Muscle layer of colon (tissue), 2 donors: ENCODE data around the gene MARS1.

Experiments used
- H3K27ac ChIP-seq: one replicate; pipeline ENCODE4 v1.7.0; 2013; ENCODE audit warnings: low read depth, mild to moderate bottlenecking, low read length, moderate library complexity
- H3K27me3 ChIP-seq, 2 donors: one replicate each; pipeline ENCODE4 v1.7.0; 2013; ENCODE audit warnings: low read length in 2 of 2, mild to moderate bottlenecking in 2 of 2; ENCODE audit not compliant: insufficient read depth in 2 of 2, control insufficient read depth in 1 of 2
- H3K36me3 ChIP-seq: one replicate; pipeline ENCODE4 v1.7.0; 2013; ENCODE audit warnings: mild to moderate bottlenecking, low read length; ENCODE audit not compliant: insufficient read depth
- H3K4me1 ChIP-seq: one replicate; pipeline ENCODE4 v1.7.0; 2013; ENCODE audit warnings: mild to moderate bottlenecking, low read length; ENCODE audit not compliant: insufficient read depth
- H3K4me3 ChIP-seq, 2 donors: one replicate each; pipeline ENCODE4 v1.7.0; 2013; ENCODE audit warnings: low read length in 2 of 2, low read depth in 1 of 2, mild to moderate bottlenecking in 1 of 2, moderate library complexity in 1 of 2
- H3K9ac ChIP-seq: one replicate; pipeline ENCODE4 v1.7.0; 2013; ENCODE audit warnings: low read length
- H3K9me3 ChIP-seq: one replicate; pipeline ENCODE4 v1.7.0; 2013; ENCODE audit warnings: mild to moderate bottlenecking, low read length
- donor health status: abdominal sarcoma.
- donor health status: Adenocarcinoma of cecum.

The MARS1 gene

DNA sequence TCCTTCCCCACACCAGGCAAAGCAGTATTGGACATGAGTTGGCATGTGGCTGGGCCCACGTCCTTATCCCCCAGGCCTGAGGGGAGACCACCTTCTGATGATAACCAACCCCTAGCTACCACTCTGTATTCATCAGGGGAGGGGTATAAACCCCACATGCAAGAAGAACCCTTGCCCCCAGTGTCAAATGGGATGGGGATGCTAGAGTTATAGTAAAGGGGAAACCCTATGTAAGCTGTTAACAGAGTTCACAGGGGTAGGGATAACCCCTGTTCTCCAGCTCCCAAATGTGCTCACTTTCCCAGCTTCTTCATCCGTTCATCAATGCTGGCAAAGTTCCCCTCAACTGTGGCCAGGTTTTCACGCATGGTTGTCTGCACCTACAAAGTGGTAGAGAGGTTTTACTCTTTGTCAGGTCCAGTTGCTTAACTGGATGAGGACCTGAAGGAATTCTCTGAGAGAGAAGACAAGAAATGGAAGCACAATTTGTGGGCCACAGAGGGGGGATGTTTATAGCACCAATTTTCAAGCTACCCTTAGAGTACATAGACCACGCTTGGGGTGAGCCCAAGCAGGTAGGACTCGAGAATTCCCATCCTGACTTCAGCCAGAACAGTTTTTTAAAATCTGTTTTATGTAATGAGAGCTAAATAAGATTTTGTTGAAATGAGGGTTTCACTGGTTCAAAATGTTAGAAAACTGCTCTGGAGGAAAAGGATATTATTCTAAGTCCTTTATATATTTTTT, 42.7 kb downstream of the MARS1 start:
- H3K4me3 ChIP-seq, result no peak overlapping the region
- H3K27me3 ChIP-seq, result no peaks in the 10 kb centered on the region
- H3K27ac ChIP-seq, result no peak overlapping the region
- no peaks in the 10 kb centered on the region for H3K4me1 ChIP-seq
- H3K9ac ChIP-seq, result no peak overlapping the region
- no peaks in the 10 kb centered on the region for H3K9me3 ChIP-seq
- peaks cover 89% of the 10 kb centered on the region for H3K36me3 ChIP-seq

DNA sequence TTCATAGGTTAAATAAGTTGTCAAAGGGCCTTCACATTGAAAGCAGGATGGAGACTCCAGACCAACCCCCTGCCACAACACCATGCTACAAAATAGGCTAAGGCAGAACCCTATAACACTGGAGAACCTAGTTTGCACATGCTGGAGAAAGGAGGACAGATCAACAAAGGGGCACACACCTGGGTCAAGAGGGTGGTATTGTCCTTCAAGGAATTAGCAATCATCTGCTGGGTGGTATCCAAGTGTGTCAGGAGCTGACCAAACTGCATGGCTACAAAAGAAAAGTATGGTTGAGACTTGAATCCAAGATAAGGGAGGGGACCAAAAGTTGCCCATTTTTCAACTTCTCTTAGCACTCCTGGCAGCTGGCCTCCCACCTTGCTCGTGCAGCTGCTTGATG, 44.0 kb downstream of the MARS1 start:
- Histone ChIP-seq H3K36me3 (peaks cover 81% of the 10 kb centered on the region), H3K4me1 (no peaks in the 10 kb centered on the region), H3K27ac (no peak overlapping the region), H3K27me3 (no peaks in the 10 kb centered on the region), H3K4me3 (no peak overlapping the region), H3K9ac (no peak overlapping the region), H3K9me3 (no peaks in the 10 kb centered on the region)

DNA sequence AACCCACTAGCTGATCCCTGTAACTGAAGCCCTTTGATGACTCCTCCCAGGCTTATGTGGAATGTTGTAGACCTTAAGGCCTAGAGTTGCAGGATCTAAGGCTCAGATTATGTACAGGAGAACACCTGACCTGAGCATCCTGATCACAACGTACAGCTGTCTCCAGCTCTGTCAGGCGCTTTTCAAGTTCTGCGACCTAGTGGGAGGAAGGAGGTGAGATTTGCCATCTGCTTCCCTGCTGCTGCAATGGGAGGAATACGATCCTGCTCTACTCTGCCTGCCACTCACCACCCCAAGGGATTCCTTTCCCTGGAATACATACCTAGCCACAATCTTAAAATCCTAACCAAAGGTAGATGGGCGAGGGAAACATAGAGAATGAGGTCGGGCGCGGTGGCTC, 45.2 kb downstream of the MARS1 start:
- H3K9me3 ChIP-seq, result no peaks in the 10 kb centered on the region
- H3K9ac ChIP-seq, result no peak overlapping the region
- H3K4me1 ChIP-seq, result no peaks in the 10 kb centered on the region
- no peaks in the 10 kb centered on the region for H3K27me3 ChIP-seq
- peaks cover 73% of the 10 kb centered on the region for H3K36me3 ChIP-seq
- H3K4me3 ChIP-seq, result no peak overlapping the region
- no peak overlapping the region for H3K27ac ChIP-seq

DNA sequence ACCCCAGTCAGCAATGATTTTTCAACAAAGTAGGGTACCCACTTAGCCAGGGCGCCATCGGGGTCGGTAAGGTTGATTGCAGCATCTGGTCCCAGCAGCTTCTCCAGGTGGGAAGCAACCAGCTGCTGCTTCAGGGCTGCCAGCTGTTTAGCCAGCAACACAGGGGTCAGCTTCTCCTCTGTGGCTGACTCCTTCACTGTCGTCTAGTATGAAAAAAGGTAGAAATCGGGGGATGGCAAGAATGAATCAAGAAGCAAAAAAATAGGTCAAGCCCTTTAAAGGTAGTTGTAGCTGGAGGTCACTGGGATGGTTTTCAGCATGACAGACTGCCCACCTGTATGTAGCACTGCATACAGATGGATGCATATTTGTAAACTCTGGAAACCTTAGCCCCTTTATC, 46.4 kb downstream of the MARS1 start:
- Histone ChIP-seq H3K4me3 (no peak overlapping the region), H3K4me1 (no peaks in the 10 kb centered on the region), H3K27ac (no peak overlapping the region), H3K27me3 (no peaks in the 10 kb centered on the region), H3K9me3 (no peaks in the 10 kb centered on the region), H3K36me3 (peaks cover 75% of the 10 kb centered on the region), H3K9ac (no peak overlapping the region)

DNA sequence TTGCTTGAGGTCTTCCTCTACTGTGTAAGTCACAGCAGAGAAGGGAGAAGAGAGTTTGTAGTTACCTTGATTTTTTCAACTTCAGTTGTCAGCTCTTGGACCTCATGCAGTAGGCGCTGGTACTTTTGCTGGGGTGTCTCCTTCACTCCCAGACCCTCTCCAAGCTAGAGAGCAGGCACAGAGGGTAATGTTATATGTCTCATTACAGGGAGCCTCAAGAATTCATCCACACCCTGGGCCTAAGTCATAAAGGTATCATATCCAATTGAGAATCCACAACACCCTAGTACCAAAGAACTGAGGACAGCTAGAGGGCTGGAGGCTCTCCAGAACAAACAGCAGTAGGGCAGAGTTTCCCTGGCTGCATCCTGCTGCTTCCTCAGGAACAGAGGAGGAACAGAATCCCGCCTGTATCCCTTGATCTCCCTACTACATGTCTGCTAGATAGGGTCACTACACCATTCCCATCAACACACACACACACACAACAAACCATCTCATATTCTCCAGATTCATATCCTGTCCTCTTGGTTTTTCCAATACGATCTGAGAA, 47.2 kb downstream of the MARS1 start:
- H3K36me3 ChIP-seq, result peaks cover 71% of the 10 kb centered on the region
- no peaks in the 10 kb centered on the region for H3K9me3 ChIP-seq
- no peaks in the 10 kb centered on the region for H3K4me1 ChIP-seq
- H3K27ac ChIP-seq, result no peak overlapping the region
- H3K9ac ChIP-seq, result no peak overlapping the region
- H3K27me3 ChIP-seq, result no peaks in the 10 kb centered on the region
- H3K4me3 ChIP-seq, result no peak overlapping the region

DNA sequence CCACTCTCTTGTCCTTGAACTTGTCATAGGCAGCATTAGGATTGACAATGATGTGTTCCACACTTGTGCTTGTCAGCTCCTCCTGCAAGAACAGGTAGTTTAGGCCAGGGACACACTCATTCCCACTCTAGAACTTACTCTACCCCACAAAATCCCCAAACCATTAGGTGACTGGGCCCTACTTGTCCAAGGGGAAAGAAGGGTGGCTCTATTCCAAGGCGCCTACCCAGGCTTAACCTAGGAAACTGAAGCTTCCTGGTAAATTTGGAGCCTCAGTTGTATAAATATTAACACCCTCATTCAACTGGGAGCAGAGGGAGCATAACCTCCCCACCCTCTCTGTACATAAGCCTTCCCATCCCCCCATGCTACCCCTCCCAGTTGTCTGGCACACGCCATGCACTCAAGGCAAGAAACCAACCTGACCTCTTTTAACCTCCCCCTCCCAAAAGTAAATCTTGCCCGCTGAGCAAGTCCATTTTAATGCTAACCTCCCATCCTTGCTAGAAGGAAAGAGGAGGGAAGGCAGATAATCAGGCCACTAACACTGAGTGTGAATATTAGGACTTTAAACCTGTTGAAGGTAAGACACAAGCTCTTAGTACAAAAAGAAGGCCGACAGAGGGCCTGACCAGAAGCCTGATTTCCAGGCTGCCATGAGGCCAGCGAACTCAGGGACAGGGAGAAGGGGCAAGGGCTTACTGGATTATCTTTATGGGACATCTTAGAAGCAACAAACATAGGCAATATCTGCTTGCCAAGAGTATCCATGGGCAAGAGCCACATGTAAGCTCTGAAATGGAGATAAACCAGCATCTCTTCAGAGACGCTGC, 48.1 kb downstream of the MARS1 start:
- H3K27ac ChIP-seq, result no peak overlapping the region
- H3K36me3 ChIP-seq, result peaks cover 63% of the 10 kb centered on the region
- H3K4me3 ChIP-seq, result no peak overlapping the region
- no peaks in the 10 kb centered on the region for H3K27me3 ChIP-seq
- H3K9me3 ChIP-seq, result no peaks in the 10 kb centered on the region
- H3K9ac ChIP-seq, result no peak overlapping the region
- no peaks in the 10 kb centered on the region for H3K4me1 ChIP-seq

DNA sequence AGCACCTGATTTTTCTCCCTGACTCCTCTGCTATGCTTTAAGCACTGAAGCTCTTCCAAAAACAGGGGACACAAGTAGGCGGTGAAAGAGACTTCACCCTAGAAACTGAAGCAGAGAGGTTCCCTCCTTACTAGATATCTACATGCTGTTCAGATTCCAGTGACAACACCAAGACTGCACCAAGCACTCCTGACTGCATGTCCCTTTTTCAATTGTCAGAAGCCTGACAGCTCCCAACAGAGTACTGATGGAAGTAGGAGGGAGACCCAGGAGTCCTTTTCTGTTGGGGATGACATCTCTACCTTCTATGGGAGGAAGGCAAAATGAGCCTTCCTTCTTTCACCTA, 48.7 kb downstream of the MARS1 start:
- no peak overlapping the region for H3K4me3 ChIP-seq
- no peaks in the 10 kb centered on the region for H3K4me1 ChIP-seq
- H3K9ac ChIP-seq, result no peak overlapping the region
- no peaks in the 10 kb centered on the region for H3K27me3 ChIP-seq
- H3K9me3 ChIP-seq, result no peaks in the 10 kb centered on the region
- H3K36me3 ChIP-seq, result peaks cover 63% of the 10 kb centered on the region
- no peak overlapping the region for H3K27ac ChIP-seq

DNA sequence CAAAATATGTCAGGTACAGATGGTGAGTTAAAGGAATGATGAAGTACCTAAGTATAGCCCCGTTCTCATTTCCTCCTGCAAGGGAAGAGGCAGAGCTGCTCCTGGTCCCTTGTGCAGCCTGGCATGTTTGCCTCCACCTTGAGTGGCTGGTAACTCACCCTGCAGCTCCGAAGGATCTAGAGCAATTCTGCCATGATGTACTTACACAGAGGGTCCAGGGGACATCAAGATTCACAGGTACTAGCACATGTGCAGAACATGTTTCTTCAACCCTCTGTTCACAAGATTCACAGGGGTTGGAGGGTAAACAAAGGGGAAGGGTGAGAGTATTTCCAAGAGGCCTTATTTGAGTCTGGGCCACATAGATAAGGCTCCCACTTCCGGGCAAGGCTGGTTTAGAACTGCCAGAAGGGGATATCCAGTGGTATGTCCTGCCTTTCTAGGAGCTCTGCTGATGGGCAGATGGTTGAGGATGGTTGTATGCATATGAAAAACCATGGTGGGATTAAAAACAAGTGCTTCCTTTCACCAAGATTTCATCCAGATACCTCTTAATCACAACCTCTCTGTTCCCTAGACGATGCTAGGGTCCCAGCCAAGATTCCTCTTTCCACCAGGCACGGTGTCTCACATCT, 51.4 kb downstream of the MARS1 start:
- peaks cover 42% of the 10 kb centered on the region for H3K36me3 ChIP-seq
- H3K4me1 ChIP-seq, result peaks cover 4% of the 10 kb centered on the region
- no peak overlapping the region for H3K9ac ChIP-seq
- no peaks in the 10 kb centered on the region for H3K27me3 ChIP-seq
- H3K4me3 ChIP-seq, result no peak overlapping the region
- H3K27ac ChIP-seq, result no peak overlapping the region
- H3K9me3 ChIP-seq, result no peaks in the 10 kb centered on the region

DNA sequence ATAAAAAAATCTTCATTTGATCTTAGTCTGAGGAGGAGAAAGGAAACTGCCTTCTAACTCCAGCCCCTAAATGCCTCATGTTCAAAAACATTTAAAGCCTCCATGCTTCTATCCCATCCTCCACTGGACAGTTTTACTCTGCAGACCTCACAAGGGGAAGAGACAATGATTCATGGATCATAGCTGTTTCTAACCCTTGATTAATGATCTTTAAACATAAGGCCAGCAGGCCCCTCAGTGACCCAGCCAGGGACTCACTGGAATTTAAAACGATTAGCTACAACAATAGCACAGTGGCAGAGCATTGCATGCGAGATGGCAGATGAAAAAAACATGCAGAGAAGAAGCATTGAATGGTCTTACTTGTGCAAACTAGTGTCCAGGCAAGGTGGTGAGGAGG, 53.1 kb downstream of the MARS1 start:
- H3K36me3 ChIP-seq, result peaks cover 29% of the 10 kb centered on the region
- no peaks in the 10 kb centered on the region for H3K9me3 ChIP-seq
- H3K27me3 ChIP-seq, result no peaks in the 10 kb centered on the region
- no peak overlapping the region for H3K27ac ChIP-seq
- no peak overlapping the region for H3K9ac ChIP-seq
- H3K4me1 ChIP-seq, result peaks cover 14% of the 10 kb centered on the region
- H3K4me3 ChIP-seq, result no peak overlapping the region

DNA sequence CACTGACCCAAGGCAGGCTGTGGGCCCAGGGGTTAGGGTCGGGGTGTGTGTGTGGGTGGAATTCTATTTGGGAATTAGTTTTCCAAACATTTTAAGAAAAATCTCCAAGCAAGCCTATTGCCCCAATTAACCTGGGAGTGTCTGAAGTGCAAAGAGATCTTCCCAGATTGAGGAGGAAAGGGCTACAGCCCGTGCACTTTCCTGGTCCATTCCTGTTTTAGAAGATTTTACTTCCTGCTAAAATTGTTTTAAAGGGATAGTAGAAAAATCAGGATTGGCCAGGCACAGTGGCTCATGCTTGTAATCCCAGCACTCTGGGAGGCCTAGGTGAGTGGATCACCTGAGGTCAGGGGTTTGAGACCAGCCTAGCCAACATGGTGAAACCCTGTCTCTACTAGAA, 53.8 kb downstream of the MARS1 start:
- no peaks in the 10 kb centered on the region for H3K9me3 ChIP-seq
- no peaks in the 10 kb centered on the region for H3K27me3 ChIP-seq
- H3K36me3 ChIP-seq, result peaks cover 29% of the 10 kb centered on the region
- H3K9ac ChIP-seq, result no peak overlapping the region
- no peak overlapping the region for H3K4me3 ChIP-seq
- no peak overlapping the region for H3K27ac ChIP-seq
- H3K4me1 ChIP-seq, result peaks cover 18% of the 10 kb centered on the region

DNA sequence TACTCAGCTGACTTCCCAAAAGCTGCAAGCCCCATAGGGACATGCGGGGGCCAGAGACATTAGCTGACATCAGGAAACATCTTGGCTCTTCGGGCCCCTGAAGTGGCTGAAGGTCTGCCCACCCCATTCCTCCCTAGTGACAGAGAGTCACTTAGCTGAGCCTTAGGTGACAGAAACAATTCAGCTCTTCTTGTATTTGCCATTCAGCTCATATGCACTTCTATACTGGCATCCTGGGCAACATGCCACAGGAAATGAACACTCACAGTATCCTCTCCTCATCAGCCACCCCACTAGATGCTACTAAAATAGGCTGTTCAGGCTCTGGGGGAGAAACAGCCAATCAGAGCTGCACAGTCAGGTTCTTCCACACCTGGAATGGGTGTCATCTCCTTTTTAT, 55.7 kb downstream of the MARS1 start:
- peaks cover 20% of the 10 kb centered on the region for H3K36me3 ChIP-seq

More for the DNA sequence above, 55.7 kb downstream of the MARS1 start:
- Histone ChIP-seq H3K9ac (no peak overlapping the region), H3K4me1 (peaks cover 25% of the 10 kb centered on the region), H3K9me3 (no peaks in the 10 kb centered on the region), H3K27me3 (peaks cover 0 to under 1% of the 10 kb centered on the region in 2 donors), H3K4me3 (no peak overlapping the region), H3K27ac (no peak overlapping the region)
